H1 (cell line): ENCODE results near the gene SCAF1. TPM values are rescaled to one million over a fixed set of nuclear protein-coding genes. Genes with fewer than 3 reads are reported as not detected.

Experiments used
- CTCF ChIA-PET: fragments of 300-600 bp; sonication (Branson Sonifier 250); formaldehyde crosslinking; loops from one replicate; lab custom pipeline; 2021; ENCODE audit not compliant: partially characterized antibody; lab: Charles Lee
- POLR2A ChIA-PET: fragments of 300-600 bp; sonication (Branson Sonifier 250); formaldehyde crosslinking; loops from one replicate; lab custom pipeline; 2021; ENCODE audit warnings: inconsistent platforms; ENCODE audit not compliant: partially characterized antibody; lab: Charles Lee
- DNase-seq, 2 experiments: peaks; one replicate each; pipeline versions ENCODE4 v3.0.0 to v3.0.0-alpha.2; 2010 to 2022; ENCODE audit warnings: low spot score in 2 of 2, low read depth in 1 of 2, mixed read lengths in 1 of 2
- FAIRE-seq: peaks from 2 replicates; lab custom pipeline; 2011; peaks lifted over from hg19 to GRCh38; lab: Jason Lieb, UNC
- H2AFZ ChIP-seq: 2 replicates; pipeline ENCODE4 v1.8.1; 2012; ENCODE audit warnings: low read length, inconsistent platforms
- H2AK5ac ChIP-seq: 2 replicates; pipeline ENCODE4 v1.6.1; 2013; ENCODE audit warnings: low read depth, low read length
- H2BK120ac ChIP-seq: replicated peaks from 2 replicates; pipeline ENCODE3; 2013; ENCODE audit warnings: low read depth, low read length, inconsistent platforms
- H2BK12ac ChIP-seq: 2 replicates; pipeline ENCODE4 v1.6.1; 2013; ENCODE audit warnings: low read depth, low read length
- H2BK15ac ChIP-seq: 2 replicates; pipeline ENCODE4 v1.6.1; 2013; ENCODE audit warnings: low read length
- H2BK20ac ChIP-seq: 2 replicates; pipeline ENCODE4 v1.6.1; 2013; ENCODE audit warnings: low read length
- H2BK5ac ChIP-seq: 2 replicates; pipeline ENCODE4 v1.6.1; 2013; ENCODE audit warnings: low read depth, low read length
- H3K14ac ChIP-seq: 2 replicates; pipeline ENCODE4 v1.6.1; 2013; ENCODE audit warnings: inconsistent platforms; ENCODE audit not compliant: insufficient read length
- H3K18ac ChIP-seq: 2 replicates; pipeline ENCODE4 v1.6.1; 2013; ENCODE audit warnings: low read length; ENCODE audit errors: extremely low read depth
- H3K23ac ChIP-seq: 2 replicates; pipeline ENCODE4 v1.6.1; 2013; ENCODE audit warnings: inconsistent platforms; ENCODE audit not compliant: insufficient read length
- H3K23me2 ChIP-seq: 2 replicates; pipeline ENCODE4 v1.6.1; 2013; ENCODE audit warnings: low read depth, low read length
- H3K27ac ChIP-seq: 2 replicates; pipeline ENCODE4 v1.6.1; 2011; ENCODE audit warnings: low read depth, low read length, inconsistent platforms
- H3K27me3 ChIP-seq, 4 experiments: replicated peaks in 1 of 4; 1 replicate in 1 of 4; 2 replicates in 3 of 4; pipeline versions ENCODE4 v1.6.1 to v1.8.1; 2011 to 2013; ENCODE audit warnings: low read length in 3 of 4, mild to moderate bottlenecking in 3 of 4, inconsistent platforms in 2 of 4, mixed read lengths in 2 of 4, moderate library complexity in 1 of 4; ENCODE audit not compliant: control insufficient read depth in 3 of 4, insufficient read depth in 3 of 4; ENCODE audit errors: extremely low read depth in 1 of 4
- H3K36me3 ChIP-seq, 4 experiments: 2 replicates each; pipeline versions ENCODE4 v1.6.1 to v1.8.1; 2011 to 2013; ENCODE audit warnings: mild to moderate bottlenecking in 4 of 4, low read length in 3 of 4, moderate library complexity in 2 of 4, control low read depth in 1 of 4, inconsistent platforms in 1 of 4; ENCODE audit not compliant: insufficient read depth in 4 of 4, control insufficient read depth in 2 of 4
- H3K4ac ChIP-seq: replicated peaks from 2 replicates; pipeline ENCODE3; 2013; ENCODE audit warnings: low read length, low read depth, mixed read lengths, inconsistent platforms; ENCODE audit not compliant: insufficient read length
- H3K4me1 ChIP-seq, 4 experiments: replicated peaks in 1 of 4; 1 replicate in 1 of 4; 2 replicates in 3 of 4; pipeline versions ENCODE4 v1.6.1 to v1.8.1; 2011 to 2013; ENCODE audit warnings: low read length in 3 of 4, inconsistent platforms in 2 of 4, mixed read lengths in 1 of 4; ENCODE audit not compliant: insufficient read depth in 4 of 4, control insufficient read depth in 3 of 4
- H3K4me2 ChIP-seq, 2 experiments: 2 replicates each; pipeline versions ENCODE4 v1.6.1 to v1.8.1; 2011 to 2013; ENCODE audit warnings: low read depth in 2 of 2, low read length in 2 of 2, control low read depth in 1 of 2, inconsistent platforms in 1 of 2, mild to moderate bottlenecking in 1 of 2; ENCODE audit not compliant: insufficient read depth in 1 of 2
- H3K4me3 ChIP-seq, 4 experiments: fragments of 200-600, 300-600 bp in 1 of 4; sonication (generic), shearing (Covaris generic), sonication (Bioruptor Twin) in 1 of 4; 2 replicates each; pipeline versions ENCODE4 v1.5.1 to v1.8.1; 2011 to 2016; ENCODE audit warnings: low read length in 4 of 4, low read depth in 3 of 4, control low read depth in 2 of 4, inconsistent platforms in 2 of 4, mild to moderate bottlenecking in 2 of 4, mixed read lengths in 1 of 4, moderate library complexity in 1 of 4; ENCODE audit not compliant: insufficient read depth in 2 of 4; ENCODE audit errors: extremely low read depth in 1 of 4
- H3K56ac ChIP-seq: replicated peaks from 2 replicates; pipeline ENCODE3; 2013; ENCODE audit warnings: low read depth, mild to moderate bottlenecking, mixed read lengths, low read length, inconsistent platforms; ENCODE audit not compliant: insufficient read length
- H3K79me1 ChIP-seq: 2 replicates; pipeline ENCODE4 v1.6.1; 2013; ENCODE audit warnings: low read depth, low read length, control low read depth
- H3K79me2 ChIP-seq, 2 experiments: 2 replicates each; pipeline versions ENCODE4 v1.6.1 to v1.8.1; 2012 to 2013; ENCODE audit warnings: low read length in 2 of 2, mild to moderate bottlenecking in 2 of 2, inconsistent platforms in 1 of 2; ENCODE audit not compliant: insufficient read depth in 2 of 2, control insufficient read depth in 1 of 2
- H3K9ac ChIP-seq, 4 experiments: replicated peaks in 1 of 4; 1 replicate in 1 of 4; 2 replicates in 3 of 4; pipeline versions ENCODE4 v1.6.1 to v1.8.1; 2011 to 2013; ENCODE audit warnings: low read depth in 3 of 4, low read length in 3 of 4, control low read depth in 2 of 4, mild to moderate bottlenecking in 2 of 4, moderate library complexity in 2 of 4, inconsistent platforms in 1 of 4; ENCODE audit errors: extremely low read depth in 1 of 4
- H3K9me3 ChIP-seq, 2 experiments: 2 replicates each; pipeline versions ENCODE4 v1.6.1 to v1.8.1; 2012 to 2013; ENCODE audit warnings: mild to moderate bottlenecking in 2 of 2, moderate library complexity in 2 of 2, control low read depth in 1 of 2, inconsistent platforms in 1 of 2, low read depth in 1 of 2, low read length in 1 of 2, mixed read lengths in 1 of 2; ENCODE audit not compliant: insufficient read depth in 2 of 2
- H4K20me1 ChIP-seq, 2 experiments: replicated peaks in 1 of 2; 2 replicates each; pipeline versions ENCODE3 to v1.8.1; 2011 to 2013; ENCODE audit warnings: inconsistent platforms in 2 of 2, low read length in 2 of 2, mild to moderate bottlenecking in 1 of 2; ENCODE audit not compliant: insufficient read depth in 2 of 2, control insufficient read depth in 1 of 2
- H4K5ac ChIP-seq: 2 replicates; pipeline ENCODE4 v1.6.1; 2013; ENCODE audit warnings: low read length, low read depth, mixed read lengths, inconsistent platforms; ENCODE audit not compliant: insufficient read length
- H4K8ac ChIP-seq: 2 replicates; pipeline ENCODE4 v1.8.0; 2013; ENCODE audit warnings: mild to moderate bottlenecking, moderate library complexity, low read length, inconsistent platforms; ENCODE audit not compliant: insufficient read depth; ENCODE audit errors: extremely low read depth
- H4K91ac ChIP-seq: replicated peaks from 2 replicates; pipeline ENCODE3; 2013; ENCODE audit warnings: low read length, mixed read lengths, inconsistent platforms; ENCODE audit not compliant: insufficient read length
- CBX5 ChIP-seq: fragments of 300-800, 300-1000 bp; sonication (generic); IDR thresholded peaks from 2 replicates; pipeline ENCODE4 v1.7.1; 2016; ENCODE audit warnings: antibody characterized with exemption, low read length, low read depth
- GABPA ChIP-seq: IDR thresholded peaks from 2 replicates; pipeline ENCODE4 v1.6.1; 2011; ENCODE audit warnings: mild to moderate bottlenecking, low read length, moderate library complexity, borderline replicate concordance; ENCODE audit not compliant: insufficient read depth
- WGBS, 2 experiments: shearing (Covaris generic) in 1 of 2; methylation state at CpG; one replicate each; pipeline versions ENCODE4 v1.1.6 to v1.1.7; 2013 to 2015; ENCODE audit warnings: low lambda C conversion rate in 2 of 2, mixed read lengths in 2 of 2, inconsistent platforms in 1 of 2, low coverage in 1 of 2, missing lambda C conversion rate in 1 of 2; ENCODE audit not compliant: insufficient replicate concordance in 2 of 2, insufficient coverage in 1 of 2, insufficient read length in 1 of 2; ENCODE audit errors: extremely low coverage in 1 of 2, missing lambda C conversion rate in 1 of 2; 5-methylcytosine and 5-hydroxymethylcytosine counted together
- polyA plus RNA-seq, 7 experiments: library from polyadenylated mRNA; depleted of rRNA in 3 of 7; stranded (reverse) in 5 of 7; unstranded in 2 of 7; fragments of >200 nt in 5 of 7; fragments of 200-250 nt in 2 of 7; gene quantifications; 1 replicate in 5 of 7; 2 replicates in 1 of 7; 4 replicates in 1 of 7; pipeline versions ENCODE4 v1.2.1 to v1.2.3, GENCODE V29; 2011 to 2013; ENCODE audit warnings: missing spikeins in 2 of 7, mixed read lengths in 2 of 7
- total RNA-seq: library from RNA; stranded (reverse); fragmentation: NEBNext Ultra II Directional; extraction: Animal tissue kit (Norgen Biotek cat#: 25700); gene quantifications from 2 replicates; pipeline ENCODE4 v1.2.1, GENCODE V29; 2021

Gene SCAF1
- total and polyA plus RNA-seq, 2 of the 8 experiments (the other 6 are each of a cell fraction or from before 2014, with no cell fraction given), result 9.7 to 81.7 TPM

GRCh38 chr19:49667473-49667872 is 25.5 kb downstream of the SCAF1 start:
- no peak overlapping the region for H2AK5ac ChIP-seq
- 95% methylated on average over 2 of the region's 2 CpGs; no CpG with 5 or more reads in 1 of the 2 experiments for WGBS, 2 experiments
- H4K5ac ChIP-seq, result no peak overlapping the region
- no peak overlapping the region for H4K8ac ChIP-seq
- H2AFZ ChIP-seq, result no peak overlapping the region
- H3K27ac ChIP-seq, result no peak overlapping the region
- no peak overlapping the region for H3K4ac ChIP-seq
- H3K14ac ChIP-seq, result no peak overlapping the region
- H2BK120ac ChIP-seq, result no peak overlapping the region
- no peak overlapping the region for H4K91ac ChIP-seq
- peaks cover 0 to 13% (median 4%) of the 10 kb centered on the region in 4 experiments; a peak in 5 of 7 replicates for H3K4me1 ChIP-seq
- H2BK12ac ChIP-seq, result no peak overlapping the region
- H2BK5ac ChIP-seq, result no peak overlapping the region
- no peak overlapping the region for H3K9ac ChIP-seq
- ChIA-PET CTCF (interaction anchor here (0.8 to 3.0 kb wide), 4 partner anchors 9 to 202 kb away, joined by 3 to 11 read pairs (median 4); no protein-coding TSS in a partner anchor), POLR2A (interaction anchor here (0.9 to 18.0 kb wide), 5 partner anchors 6 to 72 kb away, joined by 3 to 275 read pairs (median 10); partner anchors contain the start of genes BCL2L12, IRF3 and PRMT1)
- H3K79me2 ChIP-seq, result peaks cover 5 to 32% of the 10 kb centered on the region in 2 experiments; a peak in 2 of 4 replicates
- no peak overlapping the region for H2BK15ac ChIP-seq
- H3K23me2 ChIP-seq, result peaks cover 15% of the 10 kb centered on the region
- no peaks in the 10 kb centered on the region for H3K9me3 ChIP-seq
- no peak overlapping the region for H2BK20ac ChIP-seq
- H3K18ac ChIP-seq, result no peak overlapping the region
- H3K56ac ChIP-seq, result no peak overlapping the region
- H3K36me3 ChIP-seq, result peaks cover 3 to 24% (median 12%) of the 10 kb centered on the region in 4 experiments; a peak in 6 of 8 replicates
- no peak overlapping the region for H3K23ac ChIP-seq
- FAIRE-seq (no peak), DNase-seq (no peak)
- peaks cover 6 to 7% of the 10 kb centered on the region in 2 experiments for H4K20me1 ChIP-seq
- H3K79me1 ChIP-seq, result peaks cover 2% of the 10 kb centered on the region
- no peak overlapping the region; a peak in 1 of 4 replicates for H3K4me2 ChIP-seq
- H3K27me3 ChIP-seq, result no peaks in the 10 kb centered on the region
- no peak overlapping the region for H3K4me3 ChIP-seq
- no peak for TF ChIP-seq CBX5
- TF ChIP-seq GABPA, result no peak
